SK-N-SH treated with all-trans-retinoic acid at 6 μM for 48 hours (cell line): ENCODE measurements around the gene KRT39.

Source experiments
- ATAC-seq: fragments of 200-7000 bp; cut with Tn5 transposase; 3 replicates; pipeline ENCODE4 v1.9.1; 2020; ENCODE audit warnings: mild to moderate bottlenecking, moderate library complexity
- ARNTL ChIP-seq: fragments of 450-650 bp; formaldehyde crosslinking; IDR thresholded peaks from 2 replicates; pipeline ENCODE4 v1.5.0; 2020; ENCODE audit warnings: low read depth, mild to moderate bottlenecking, moderate library complexity, borderline replicate concordance
- BACH2 ChIP-seq: fragments of 250-450 bp; sonication (Bioruptor Pico); IDR thresholded peaks from 2 replicates; pipeline ENCODE4 v1.9.0; 2021; ENCODE audit warnings: mild to moderate bottlenecking, borderline replicate concordance
- CSDC2 ChIP-seq: fragments of 250-450 bp; sonication (Bioruptor Pico); IDR thresholded peaks from 2 replicates; pipeline ENCODE4 v1.5.0; 2020; ENCODE audit warnings: mild to moderate bottlenecking, moderate library complexity
- ESRRG ChIP-seq: fragments of 250-450 bp; sonication (Bioruptor Pico); IDR thresholded peaks from 2 replicates; pipeline ENCODE4 v1.6.1; 2021; ENCODE audit warnings: mild to moderate bottlenecking
- GLIS3 ChIP-seq: fragments of 250-450 bp; sonication (Bioruptor Pico); IDR thresholded peaks from 2 replicates; pipeline ENCODE4 v1.5.0; 2020; ENCODE audit warnings: mild to moderate bottlenecking, moderate library complexity
- ISL1 ChIP-seq: fragments of 250-450 bp; sonication (Bioruptor Pico); IDR thresholded peaks from 2 replicates; pipeline ENCODE4 v2.1.2; 2022; ENCODE audit warnings: mild to moderate bottlenecking, moderate library complexity
- OSR1 ChIP-seq: fragments of 250-450 bp; sonication (Bioruptor Pico); IDR thresholded peaks from 2 replicates; pipeline ENCODE4 v1.8.0; 2022; ENCODE audit warnings: moderate library complexity, mild to moderate bottlenecking, inconsistent platforms
- PPARA ChIP-seq: fragments of 250-450 bp; sonication (Bioruptor Pico); IDR thresholded peaks from 2 replicates; pipeline ENCODE4 v1.5.0; 2020; ENCODE audit warnings: mild to moderate bottlenecking, borderline replicate concordance
- RARB ChIP-seq: fragments of 250-450 bp; sonication (Bioruptor Pico); IDR thresholded peaks from 2 replicates; pipeline ENCODE4 v1.8.0; 2021; ENCODE audit warnings: mild to moderate bottlenecking, moderate library complexity
- SNAI2 ChIP-seq: fragments of 250-450 bp; sonication (Bioruptor Pico); IDR thresholded peaks from 2 replicates; pipeline ENCODE4 v1.5.0; 2020; ENCODE audit warnings: mild to moderate bottlenecking, moderate library complexity
- TCF4 ChIP-seq: fragments of 250-450 bp; sonication (Bioruptor Pico); IDR thresholded peaks from 2 replicates; pipeline ENCODE4 v1.8.0; 2021; ENCODE audit warnings: mild to moderate bottlenecking, moderate library complexity, borderline replicate concordance
- TOX ChIP-seq: fragments of 250-450 bp; sonication (Bioruptor Pico); IDR thresholded peaks from 2 replicates; pipeline ENCODE4 v1.8.0; 2021; ENCODE audit warnings: mild to moderate bottlenecking, moderate library complexity, borderline replicate concordance
- ZC3H10 ChIP-seq: fragments of 250-450 bp; sonication (Bioruptor Pico); IDR thresholded peaks from 2 replicates; pipeline ENCODE4 v1.5.1; 2021; ENCODE audit warnings: mild to moderate bottlenecking, moderate library complexity
- ZFP3 ChIP-seq: fragments of 250-450 bp; sonication (Bioruptor Pico); IDR thresholded peaks from 2 replicates; pipeline ENCODE4 v1.5.0; 2020; ENCODE audit warnings: mild to moderate bottlenecking, moderate library complexity
- ZFP30 ChIP-seq: fragments of 450-650 bp; formaldehyde crosslinking; IDR thresholded peaks from 2 replicates; pipeline ENCODE4 v1.5.0; 2022; ENCODE audit warnings: mild to moderate bottlenecking, moderate library complexity
- ZNF565 ChIP-seq: fragments of 450-650 bp; formaldehyde crosslinking; conservative IDR thresholded peaks from 2 replicates; pipeline ENCODE4 v1.5.0; 2020; ENCODE audit warnings: low read depth, mild to moderate bottlenecking, moderate library complexity
- ZNF70 ChIP-seq: fragments of 450-650 bp; formaldehyde crosslinking; IDR thresholded peaks from 2 replicates; pipeline ENCODE4 v1.5.0; 2020; ENCODE audit warnings: mild to moderate bottlenecking, moderate library complexity
- ZNF8 ChIP-seq: fragments of 450-650 bp; formaldehyde crosslinking; IDR thresholded peaks from 2 replicates; pipeline ENCODE4 v1.5.0; 2020; ENCODE audit warnings: mild to moderate bottlenecking, moderate library complexity
- TF ChIP-seq, protein P1 (sequence below): fragments of 250-450 bp; sonication (Bioruptor Pico); IDR thresholded peaks from 2 replicates; pipeline ENCODE4 v1.5.0; 2020; ENCODE audit warnings: mild to moderate bottlenecking, moderate library complexity
- TF ChIP-seq, protein P2 (sequence below): fragments of 250-450 bp; sonication (Bioruptor Pico); IDR thresholded peaks from 2 replicates; pipeline ENCODE4 v1.5.1; 2020; ENCODE audit warnings: low read depth, mild to moderate bottlenecking, moderate library complexity
- TF ChIP-seq, protein P3 (sequence below): fragments of 250-450 bp; sonication (Bioruptor Pico); IDR thresholded peaks from 2 replicates; pipeline ENCODE4 v1.8.0; 2021; ENCODE audit warnings: low read depth, mild to moderate bottlenecking, moderate library complexity, borderline replicate concordance
- TF ChIP-seq, protein P4 (sequence below): fragments of 250-450 bp; sonication (Bioruptor Pico); IDR thresholded peaks from 2 replicates; pipeline ENCODE4 v1.5.1; 2021; ENCODE audit warnings: mild to moderate bottlenecking, moderate library complexity
- TF ChIP-seq, protein P5 (sequence below): fragments of 250-450 bp; sonication (Bioruptor Pico); IDR thresholded peaks from 2 replicates; pipeline ENCODE4 v1.8.0; 2020; ENCODE audit warnings: mild to moderate bottlenecking, moderate library complexity, borderline replicate concordance

The KRT39 gene

DNA sequence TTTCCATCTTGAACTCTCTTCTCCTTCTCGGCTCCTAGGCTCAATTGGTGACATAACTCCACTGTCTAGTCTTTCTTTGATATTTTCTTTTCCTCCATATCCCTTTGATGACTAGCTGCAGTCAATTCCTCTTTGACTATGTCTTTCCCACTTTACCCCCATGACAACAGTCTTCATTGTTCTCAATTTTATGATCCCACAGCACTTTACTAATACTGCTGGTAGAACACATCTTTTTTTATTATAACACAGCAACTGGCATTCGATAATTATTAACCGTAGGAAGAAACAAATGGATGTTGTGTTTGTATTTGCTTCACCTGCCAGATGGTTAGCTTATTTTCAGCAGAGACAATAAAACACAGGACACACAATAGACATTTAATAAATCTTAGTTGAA is 25.9 kb upstream of the KRT39 start:
- TF ChIP-seq RARB (no peak), ZC3H10 (no peak), TOX (CRISPR knock-in tag) (no peak), ESRRG (no peak), ZNF8 (CRISPR knock-in tag) (no peak)
- TF ChIP-seq, all 23 proteins: peak for 0
- no peak for ATAC-seq

DNA sequence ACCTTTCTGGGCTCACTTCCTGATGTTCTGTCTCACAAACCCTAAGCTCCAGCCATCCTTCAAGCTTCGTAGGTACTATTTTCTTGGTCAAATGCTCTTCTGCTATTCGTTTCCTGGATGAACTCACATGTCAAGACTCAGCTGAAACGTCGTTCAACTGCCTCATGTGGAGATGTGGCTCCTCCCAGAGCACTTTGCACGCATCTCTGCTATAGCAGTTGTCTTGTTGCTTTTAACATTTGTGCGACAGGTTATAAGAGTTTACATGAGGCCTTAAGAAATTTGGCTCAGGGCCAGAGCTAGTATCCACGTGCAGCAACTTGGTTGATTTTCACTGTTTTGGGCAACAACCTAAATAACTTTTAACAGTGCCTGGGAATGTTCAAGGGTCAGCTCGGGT is 20.2 kb upstream of the KRT39 start:
- ATAC-seq = no peak
- TF ChIP-seq ZFP30 = no peak
- TF ChIP-seq ZNF8 (CRISPR knock-in tag) = no peak
- TF ChIP-seq BACH2 (CRISPR knock-in tag) = no peak
- TF ChIP-seq ARNTL = no peak
- TF ChIP-seq, protein P1, sequence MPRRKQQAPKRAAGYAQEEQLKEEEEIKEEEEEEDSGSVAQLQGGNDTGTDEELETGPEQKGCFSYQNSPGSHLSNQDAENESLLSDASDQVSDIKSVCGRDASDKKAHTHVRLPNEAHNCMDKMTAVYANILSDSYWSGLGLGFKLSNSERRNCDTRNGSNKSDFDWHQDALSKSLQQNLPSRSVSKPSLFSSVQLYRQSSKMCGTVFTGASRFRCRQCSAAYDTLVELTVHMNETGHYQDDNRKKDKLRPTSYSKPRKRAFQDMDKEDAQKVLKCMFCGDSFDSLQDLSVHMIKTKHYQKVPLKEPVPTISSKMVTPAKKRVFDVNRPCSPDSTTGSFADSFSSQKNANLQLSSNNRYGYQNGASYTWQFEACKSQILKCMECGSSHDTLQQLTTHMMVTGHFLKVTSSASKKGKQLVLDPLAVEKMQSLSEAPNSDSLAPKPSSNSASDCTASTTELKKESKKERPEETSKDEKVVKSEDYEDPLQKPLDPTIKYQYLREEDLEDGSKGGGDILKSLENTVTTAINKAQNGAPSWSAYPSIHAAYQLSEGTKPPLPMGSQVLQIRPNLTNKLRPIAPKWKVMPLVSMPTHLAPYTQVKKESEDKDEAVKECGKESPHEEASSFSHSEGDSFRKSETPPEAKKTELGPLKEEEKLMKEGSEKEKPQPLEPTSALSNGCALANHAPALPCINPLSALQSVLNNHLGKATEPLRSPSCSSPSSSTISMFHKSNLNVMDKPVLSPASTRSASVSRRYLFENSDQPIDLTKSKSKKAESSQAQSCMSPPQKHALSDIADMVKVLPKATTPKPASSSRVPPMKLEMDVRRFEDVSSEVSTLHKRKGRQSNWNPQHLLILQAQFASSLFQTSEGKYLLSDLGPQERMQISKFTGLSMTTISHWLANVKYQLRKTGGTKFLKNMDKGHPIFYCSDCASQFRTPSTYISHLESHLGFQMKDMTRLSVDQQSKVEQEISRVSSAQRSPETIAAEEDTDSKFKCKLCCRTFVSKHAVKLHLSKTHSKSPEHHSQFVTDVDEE (CRISPR knock-in tag) = no peak
- no peak for TF ChIP-seq RARB
- no peak for TF ChIP-seq CSDC2
- TF ChIP-seq, protein P2, sequence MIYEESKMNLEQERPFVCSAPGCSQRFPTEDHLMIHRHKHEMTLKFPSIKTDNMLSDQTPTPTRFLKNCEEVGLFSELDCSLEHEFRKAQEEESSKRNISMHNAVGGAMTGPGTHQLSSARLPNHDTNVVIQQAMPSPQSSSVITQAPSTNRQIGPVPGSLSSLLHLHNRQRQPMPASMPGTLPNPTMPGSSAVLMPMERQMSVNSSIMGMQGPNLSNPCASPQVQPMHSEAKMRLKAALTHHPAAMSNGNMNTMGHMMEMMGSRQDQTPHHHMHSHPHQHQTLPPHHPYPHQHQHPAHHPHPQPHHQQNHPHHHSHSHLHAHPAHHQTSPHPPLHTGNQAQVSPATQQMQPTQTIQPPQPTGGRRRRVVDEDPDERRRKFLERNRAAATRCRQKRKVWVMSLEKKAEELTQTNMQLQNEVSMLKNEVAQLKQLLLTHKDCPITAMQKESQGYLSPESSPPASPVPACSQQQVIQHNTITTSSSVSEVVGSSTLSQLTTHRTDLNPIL = no peak
- TF ChIP-seq PPARA (CRISPR knock-in tag) = no peak
- TF ChIP-seq, protein P3, sequence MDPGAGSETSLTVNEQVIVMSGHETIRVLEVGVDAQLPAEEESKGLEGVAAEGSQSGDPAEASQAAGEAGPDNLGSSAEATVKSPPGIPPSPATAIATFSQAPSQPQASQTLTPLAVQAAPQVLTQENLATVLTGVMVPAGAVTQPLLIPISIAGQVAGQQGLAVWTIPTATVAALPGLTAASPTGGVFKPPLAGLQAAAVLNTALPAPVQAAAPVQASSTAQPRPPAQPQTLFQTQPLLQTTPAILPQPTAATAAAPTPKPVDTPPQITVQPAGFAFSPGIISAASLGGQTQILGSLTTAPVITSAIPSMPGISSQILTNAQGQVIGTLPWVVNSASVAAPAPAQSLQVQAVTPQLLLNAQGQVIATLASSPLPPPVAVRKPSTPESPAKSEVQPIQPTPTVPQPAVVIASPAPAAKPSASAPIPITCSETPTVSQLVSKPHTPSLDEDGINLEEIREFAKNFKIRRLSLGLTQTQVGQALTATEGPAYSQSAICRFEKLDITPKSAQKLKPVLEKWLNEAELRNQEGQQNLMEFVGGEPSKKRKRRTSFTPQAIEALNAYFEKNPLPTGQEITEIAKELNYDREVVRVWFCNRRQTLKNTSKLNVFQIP = no peak
- TF ChIP-seq, protein P4, sequence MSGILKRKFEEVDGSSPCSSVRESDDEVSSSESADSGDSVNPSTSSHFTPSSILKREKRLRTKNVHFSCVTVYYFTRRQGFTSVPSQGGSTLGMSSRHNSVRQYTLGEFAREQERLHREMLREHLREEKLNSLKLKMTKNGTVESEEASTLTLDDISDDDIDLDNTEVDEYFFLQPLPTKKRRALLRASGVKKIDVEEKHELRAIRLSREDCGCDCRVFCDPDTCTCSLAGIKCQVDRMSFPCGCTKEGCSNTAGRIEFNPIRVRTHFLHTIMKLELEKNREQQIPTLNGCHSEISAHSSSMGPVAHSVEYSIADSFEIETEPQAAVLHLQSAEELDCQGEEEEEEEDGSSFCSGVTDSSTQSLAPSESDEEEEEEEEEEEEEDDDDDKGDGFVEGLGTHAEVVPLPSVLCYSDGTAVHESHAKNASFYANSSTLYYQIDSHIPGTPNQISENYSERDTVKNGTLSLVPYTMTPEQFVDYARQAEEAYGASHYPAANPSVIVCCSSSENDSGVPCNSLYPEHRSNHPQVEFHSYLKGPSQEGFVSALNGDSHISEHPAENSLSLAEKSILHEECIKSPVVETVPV (CRISPR knock-in tag) = no peak
- TF ChIP-seq, protein P5, sequence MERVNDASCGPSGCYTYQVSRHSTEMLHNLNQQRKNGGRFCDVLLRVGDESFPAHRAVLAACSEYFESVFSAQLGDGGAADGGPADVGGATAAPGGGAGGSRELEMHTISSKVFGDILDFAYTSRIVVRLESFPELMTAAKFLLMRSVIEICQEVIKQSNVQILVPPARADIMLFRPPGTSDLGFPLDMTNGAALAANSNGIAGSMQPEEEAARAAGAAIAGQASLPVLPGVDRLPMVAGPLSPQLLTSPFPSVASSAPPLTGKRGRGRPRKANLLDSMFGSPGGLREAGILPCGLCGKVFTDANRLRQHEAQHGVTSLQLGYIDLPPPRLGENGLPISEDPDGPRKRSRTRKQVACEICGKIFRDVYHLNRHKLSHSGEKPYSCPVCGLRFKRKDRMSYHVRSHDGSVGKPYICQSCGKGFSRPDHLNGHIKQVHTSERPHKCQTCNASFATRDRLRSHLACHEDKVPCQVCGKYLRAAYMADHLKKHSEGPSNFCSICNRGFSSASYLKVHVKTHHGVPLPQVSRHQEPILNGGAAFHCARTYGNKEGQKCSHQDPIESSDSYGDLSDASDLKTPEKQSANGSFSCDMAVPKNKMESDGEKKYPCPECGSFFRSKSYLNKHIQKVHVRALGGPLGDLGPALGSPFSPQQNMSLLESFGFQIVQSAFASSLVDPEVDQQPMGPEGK (CRISPR knock-in tag) = no peak
- TF ChIP-seq ZNF70 (CRISPR knock-in tag) = no peak
- no peak for TF ChIP-seq ESRRG
- TF ChIP-seq SNAI2 = no peak
- TF ChIP-seq ZC3H10 = no peak
- TF ChIP-seq OSR1 (CRISPR knock-in tag) = no peak
- TF ChIP-seq GLIS3 (CRISPR knock-in tag) = no peak
- TF ChIP-seq TCF4 (CRISPR knock-in tag) = no peak
- TF ChIP-seq ISL1 (CRISPR knock-in tag) = no peak
- TF ChIP-seq, all 23 proteins: peak for 0

DNA sequence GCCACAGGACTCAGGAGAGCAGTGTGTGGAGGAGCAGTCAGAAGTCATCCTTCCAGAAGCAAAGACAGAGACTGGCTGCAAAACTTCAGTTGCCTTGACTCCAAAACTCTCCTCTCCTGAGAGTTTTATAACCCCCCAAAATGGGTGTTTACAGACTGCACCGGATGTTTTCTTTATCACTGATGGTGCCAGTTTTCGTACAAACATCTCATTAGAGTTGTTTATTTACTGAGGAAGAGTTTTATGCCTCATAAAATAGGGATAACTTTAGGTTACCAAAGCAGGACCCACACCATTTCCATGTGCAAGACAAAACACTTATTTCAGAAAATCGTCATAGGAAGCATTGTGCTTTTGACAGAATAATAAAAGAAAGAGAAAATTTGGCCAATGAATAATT is 17.5 kb upstream of the KRT39 start, which contains the start of gene KRT40:
Gene KRT40, minus strand, starts transcription at position 101 of the 400 bp plus-strand sequence. Its CDS starts 53 bp downstream, at position 48.
- no peak for ATAC-seq
- no peak for TF ChIP-seq ZNF8 (CRISPR knock-in tag)
- TF ChIP-seq ZFP30 = no peak
- TF ChIP-seq ZNF565 (CRISPR knock-in tag) = no peak
- TF ChIP-seq GLIS3 (CRISPR knock-in tag) = no peak
- no peak for TF ChIP-seq ISL1 (CRISPR knock-in tag)
- TF ChIP-seq BACH2 (CRISPR knock-in tag) = no peak
- TF ChIP-seq SNAI2 = no peak
- TF ChIP-seq, protein P5 (CRISPR knock-in tag) = no peak
- no peak for TF ChIP-seq ARNTL
- TF ChIP-seq ZNF70 (CRISPR knock-in tag) = no peak
- TF ChIP-seq ZC3H10 = no peak
- no peak for TF ChIP-seq CSDC2
- TF ChIP-seq TCF4 (CRISPR knock-in tag) = no peak
- TF ChIP-seq TOX (CRISPR knock-in tag) = no peak
- no peak for TF ChIP-seq ESRRG
- TF ChIP-seq ZFP3 = no peak
